ENCODE measurements around the gene TLN1. TPM values are rescaled to one million over a fixed set of nuclear protein-coding genes. Genes with fewer than 3 reads are reported as not detected.

TLN1 gene
- total and polyA plus RNA-seq, 4 donors = 71.5 to 501 (median 262) TPM

GRCh38 chr9:35706951-35707350 is 25.0 kb downstream of the TLN1 start:
- H3K9ac ChIP-seq (ENCODE audit: insufficient read depth in 1 of 2, low read length in 2 of 2) = no peak overlapping the region
- no peak overlapping the region for H3K27ac ChIP-seq (ENCODE audit: low read depth in 1 of 2, low read length in 1 of 2)
- H3K9me3 ChIP-seq (ENCODE audit: control insufficient read depth in 4 of 4, insufficient read depth in 3 of 4, low read length in 3 of 4) = no peaks in the 10 kb centered on the region
- no peak for TF ChIP-seq CTCF (IDR thresholded peaks at IDR 0.05; ENCODE audit: control extremely low read depth, extremely low read depth)
- no peaks in the 10 kb centered on the region for H3K4me1 ChIP-seq (ENCODE audit: control insufficient read depth in 5 of 5, insufficient read depth in 5 of 5, low read length in 5 of 5)
- H3K36me3 ChIP-seq (ENCODE audit: control insufficient read depth in 4 of 4, insufficient read depth in 4 of 4, low read length in 4 of 4) = peaks cover 32 to 76% (median 70%) of the 10 kb centered on the region in 4 donors
- 88 to 96% methylated on average over 10 of the region's 10 CpGs for WGBS, 2 donors
- DNase-seq (no peak), ATAC-seq (ENCODE audit: insufficient read depth, low FRiP score) (no peak)
- H3K4me3 ChIP-seq = no peak overlapping the region
- H3K27me3 ChIP-seq (ENCODE audit: control insufficient read depth in 3 of 3, insufficient read depth in 3 of 3, low read length in 2 of 3) = no peaks in the 10 kb centered on the region

GRCh38 chr9:35705836-35706430 is 26.1 kb downstream of the TLN1 start:
- Histone ChIP-seq H3K9me3 (ENCODE audit: control insufficient read depth in 4 of 4, insufficient read depth in 3 of 4, low read length in 3 of 4) (no peaks in the 10 kb centered on the region), H3K4me3 (no peak overlapping the region), H3K36me3 (ENCODE audit: control insufficient read depth in 4 of 4, insufficient read depth in 4 of 4, low read length in 4 of 4) (peaks cover 33 to 74% (median 71%) of the 10 kb centered on the region in 4 donors), H3K4me1 (ENCODE audit: control insufficient read depth in 5 of 5, insufficient read depth in 5 of 5, low read length in 5 of 5) (no peaks in the 10 kb centered on the region), H3K27me3 (ENCODE audit: control insufficient read depth in 3 of 3, insufficient read depth in 3 of 3, low read length in 2 of 3) (no peaks in the 10 kb centered on the region), H3K27ac (ENCODE audit: low read depth in 1 of 2, low read length in 1 of 2) (no peak overlapping the region), H3K9ac (ENCODE audit: insufficient read depth in 1 of 2, low read length in 2 of 2) (no peak overlapping the region)
- no peak for TF ChIP-seq CTCF (IDR thresholded peaks at IDR 0.05; ENCODE audit: control extremely low read depth, extremely low read depth)
- 94 to 100% methylated on average over 7 of the region's 7 CpGs for WGBS, 2 donors
- DNase-seq = no peak
- ATAC-seq (ENCODE audit: insufficient read depth, low FRiP score) = no peak

- Histone ChIP-seq H3K36me3 (ENCODE audit: control insufficient read depth in 4 of 4, insufficient read depth in 4 of 4, low read length in 4 of 4) (peaks cover 36 to 75% (median 71%) of the 10 kb centered on the region in 4 donors), H3K4me3 (no peak overlapping the region), H3K9me3 (ENCODE audit: control insufficient read depth in 4 of 4, insufficient read depth in 3 of 4, low read length in 3 of 4) (no peaks in the 10 kb centered on the region), H3K27me3 (ENCODE audit: control insufficient read depth in 3 of 3, insufficient read depth in 3 of 3, low read length in 2 of 3) (no peaks in the 10 kb centered on the region), H3K4me1 (ENCODE audit: control insufficient read depth in 5 of 5, insufficient read depth in 5 of 5, low read length in 5 of 5) (no peaks in the 10 kb centered on the region), H3K9ac (ENCODE audit: insufficient read depth in 1 of 2, low read length in 2 of 2) (no peak overlapping the region), H3K27ac (ENCODE audit: low read depth in 1 of 2, low read length in 1 of 2) (no peak overlapping the region)
- ATAC-seq (ENCODE audit: insufficient read depth, low FRiP score) (no peak), DNase-seq (no peak)
- 78 to 95% methylated on average over 8 of the region's 8 CpGs for WGBS, 2 donors
- no peak for TF ChIP-seq CTCF (IDR thresholded peaks at IDR 0.05; ENCODE audit: control extremely low read depth, extremely low read depth)
These were observed 26.6 kb downstream of the TLN1 start for GRCh38 chr9:35705372-35705771.
